Measurements from ENCODE around the gene ATL2.

ATL2 gene

GRCh38 chr2:38245114-38245641 lies 131.9 kb downstream of the ATL2 start:
- TF ChIP-seq EGR1 (IDR thresholded peaks at IDR 0.05) = no peak
- TF ChIP-seq, protein P1, sequence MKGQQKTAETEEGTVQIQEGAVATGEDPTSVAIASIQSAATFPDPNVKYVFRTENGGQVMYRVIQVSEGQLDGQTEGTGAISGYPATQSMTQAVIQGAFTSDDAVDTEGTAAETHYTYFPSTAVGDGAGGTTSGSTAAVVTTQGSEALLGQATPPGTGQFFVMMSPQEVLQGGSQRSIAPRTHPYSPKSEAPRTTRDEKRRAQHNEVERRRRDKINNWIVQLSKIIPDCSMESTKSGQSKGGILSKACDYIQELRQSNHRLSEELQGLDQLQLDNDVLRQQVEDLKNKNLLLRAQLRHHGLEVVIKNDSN (IDR thresholded peaks at IDR 0.05) = no peak
- peak; percentile 62; the same call in 1 of the 2 replicates for TF ChIP-seq CEBPB (IDR thresholded peaks at IDR 0.05)

DNA sequence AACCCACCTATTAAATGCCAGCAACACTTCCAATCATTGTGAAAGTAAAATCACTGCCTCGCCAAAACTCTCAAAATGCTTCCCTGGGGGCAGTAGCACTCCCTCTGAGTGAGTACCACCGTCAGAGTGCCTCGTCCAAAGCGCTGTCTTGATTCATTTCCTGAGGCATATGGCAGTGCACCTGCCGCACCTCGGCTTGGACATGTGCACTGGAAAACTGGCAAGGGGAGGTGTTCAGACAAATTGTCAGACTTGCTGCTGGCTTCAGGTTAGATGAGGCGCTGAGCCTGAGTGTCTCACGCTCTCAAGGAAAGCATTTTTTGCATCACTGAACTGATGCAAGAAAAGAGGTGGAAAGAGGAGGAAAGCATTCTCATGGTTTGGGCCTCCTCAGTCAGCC lies 132.8 kb downstream of the ATL2 start:
- TF ChIP-seq FOXM1 (IDR thresholded peaks at IDR 0.05; ENCODE audit: borderline replicate concordance, low read depth) (no peak), YY1 (IDR thresholded peaks at IDR 0.05; ENCODE audit: low read depth) (no peak), REST (IDR thresholded peaks at IDR 0.05; ENCODE audit: low read depth) (no peak)
